Measurements from ENCODE around the gene SYNJ2.

SYNJ2 gene

GRCh38 chr6:158086504-158087223 lies 105.0 kb downstream of the SYNJ2 start:
- peak; percentile 23 for DNase-seq

GRCh38 chr6:158087224-158087867 lies 105.7 kb downstream of the SYNJ2 start:
- DNase-seq, result no peak

GRCh38 chr6:158092806-158093205 lies 111.1 kb downstream of the SYNJ2 start:
- no peak for DNase-seq

GRCh38 chr6:158095031-158095430 lies 113.4 kb downstream of the SYNJ2 start:
- no peak for DNase-seq

- DNase-seq, result no peak
These were observed 114.0 kb downstream of the SYNJ2 start for GRCh38 chr6:158095671-158096070.

- DNase-seq, result no peak
These were observed 121.6 kb downstream of the SYNJ2 start for GRCh38 chr6:158103228-158103627.

GRCh38 chr6:158104696-158105095 lies 123.0 kb downstream of the SYNJ2 start:
- DNase-seq, result no peak

- no peak for DNase-seq
These were observed 128.1 kb downstream of the SYNJ2 start for GRCh38 chr6:158109748-158110147.

- no peak for DNase-seq
These were observed 129.3 kb downstream of the SYNJ2 start for GRCh38 chr6:158110986-158111385.

GRCh38 chr6:158111987-158112386 lies 130.3 kb downstream of the SYNJ2 start:
- no peak for DNase-seq

GRCh38 chr6:158113802-158114201 lies 132.1 kb downstream of the SYNJ2 start:
- no peak for DNase-seq

- no peak for DNase-seq
These were observed 133.4 kb downstream of the SYNJ2 start for GRCh38 chr6:158115102-158115501.

GRCh38 chr6:158115508-158115907 lies 133.8 kb downstream of the SYNJ2 start:
- DNase-seq, result no peak

GRCh38 chr6:158118886-158119285 lies 137.2 kb downstream of the SYNJ2 start:
- no peak for DNase-seq

- no peak for DNase-seq
These were observed 139.7 kb downstream of the SYNJ2 start for GRCh38 chr6:158121335-158121734.

- no peak for DNase-seq
These were observed 140.4 kb downstream of the SYNJ2 start for GRCh38 chr6:158122048-158122447.

GRCh38 chr6:158124288-158124687 lies 142.6 kb downstream of the SYNJ2 start:
- DNase-seq, result no peak

- DNase-seq, result no peak
These were observed 143.6 kb downstream of the SYNJ2 start for GRCh38 chr6:158125271-158125670.

- peak; percentile 40 for DNase-seq
These were observed 150.3 kb downstream of the SYNJ2 start for GRCh38 chr6:158131926-158132325.

GRCh38 chr6:158142789-158143188 lies 161.1 kb downstream of the SYNJ2 start:
- DNase-seq, result no peak

- peak; percentile 43 for DNase-seq
These were observed 162.0 kb downstream of the SYNJ2 start for GRCh38 chr6:158143700-158144099.
